PC-3 (cell line): ENCODE data around the gene ANKFN1. TPM values are rescaled to one million over a fixed set of nuclear protein-coding genes. Genes with fewer than 3 reads are reported as not detected.

Experiments
- ATAC-seq: fragments of 200-7000 bp; cut with Tn5 transposase; 2 replicates; pipeline ENCODE4 v1.9.1; 2020; ENCODE audit warnings: mild to moderate bottlenecking, moderate library complexity
- BruUV-seq: library from RNA; stranded (reverse); fragments of 400-500 nt; replicated peaks from 2 replicates; lab custom pipeline; 2021; lab: Mats Ljungman, UMichigan
- CTCF ChIA-PET: fragments of 300-600 bp; sonication (Branson Sonifier 250); formaldehyde crosslinking; loops from one replicate; lab custom pipeline; 2022; ENCODE audit warnings: antibody characterized with exemption; lab: Charles Lee
- POLR2A ChIA-PET: fragments of 300-600 bp; sonication (Branson Sonifier 250); formaldehyde crosslinking; loops from one replicate; lab custom pipeline; 2022; ENCODE audit warnings: antibody characterized with exemption; ENCODE audit not compliant: unreplicated experiment; lab: Charles Lee
- DNase-seq: peaks from one replicate; pipeline ENCODE4 v3.0.0-alpha.2; 2015
- H2AFZ ChIP-seq: fragments of 300-600 bp; sonication (generic); 2 replicates; pipeline ENCODE4 v1.6.0; 2016; ENCODE audit warnings: antibody characterized with exemption, low read length
- H3F3A ChIP-seq: fragments of 300-600 bp; sonication (generic); one replicate; pipeline ENCODE4 v1.6.0; 2017; ENCODE audit warnings: antibody characterized with exemption, low read length, control low read depth, mild to moderate bottlenecking; ENCODE audit not compliant: unreplicated experiment
- H3K27ac ChIP-seq: fragments of 300-600 bp; sonication (generic); 2 replicates; pipeline ENCODE4 v1.5.1; 2016; ENCODE audit warnings: mild to moderate bottlenecking, low read length
- H3K27me3 ChIP-seq: fragments of 300-600 bp; sonication (generic); 2 replicates; pipeline ENCODE4 v1.6.1; 2016; ENCODE audit warnings: low read length, mixed read lengths
- H3K36me3 ChIP-seq: fragments of 300-600 bp; sonication (generic); 2 replicates; pipeline ENCODE4 v1.6.1; 2016; ENCODE audit warnings: low read depth, mixed run types, low read length, mixed read lengths
- H3K4me1 ChIP-seq: fragments of 300-600 bp; sonication (generic); 2 replicates; pipeline ENCODE4 v1.5.1; 2016; ENCODE audit warnings: low read length; ENCODE audit not compliant: insufficient read depth
- H3K4me2 ChIP-seq: fragments of 300-600 bp; sonication (generic); 2 replicates; pipeline ENCODE4 v1.6.0; 2016; ENCODE audit warnings: low read length
- H3K4me3 ChIP-seq: fragments of 300-600 bp; sonication (generic); 2 replicates; pipeline ENCODE4 v1.5.1; 2016; ENCODE audit warnings: mild to moderate bottlenecking, low read length, mixed read lengths
- H3K79me2 ChIP-seq: fragments of 300-600 bp; sonication (generic); 2 replicates; pipeline ENCODE4 v1.6.1; 2017; ENCODE audit warnings: low read length, mixed read lengths
- H3K9ac ChIP-seq: fragments of 300-600 bp; sonication (generic); 2 replicates; pipeline ENCODE4 v1.6.0; 2016; ENCODE audit warnings: mild to moderate bottlenecking, low read length
- H3K9me2 ChIP-seq: fragments of 300-600 bp; sonication (generic); replicated peaks from 2 replicates; pipeline ENCODE4 v1.6.1; 2016; ENCODE audit warnings: mixed run types, low read length, mixed read lengths
- H3K9me3 ChIP-seq: fragments of 300-600 bp; sonication (generic); 2 replicates; pipeline ENCODE4 v1.6.1; 2016; ENCODE audit warnings: low read length, mixed read lengths
- H4K20me1 ChIP-seq: fragments of 300-600 bp; sonication (generic); 2 replicates; pipeline ENCODE4 v1.6.1; 2016; ENCODE audit warnings: low read length, mixed read lengths
- CTCF ChIP-seq: fragments of 300-600 bp; sonication (generic); conservative IDR thresholded peaks from 2 replicates; pipeline ENCODE4 v1.5.1; 2017; ENCODE audit warnings: antibody characterized with exemption, low read depth, mild to moderate bottlenecking, low read length
- EZH2 ChIP-seq: fragments of 300-600 bp; sonication (generic); IDR thresholded peaks from one replicate; pipeline ENCODE4 v1.6.1; 2017; ENCODE audit warnings: antibody characterized with exemption, mild to moderate bottlenecking, low read length; ENCODE audit not compliant: unreplicated experiment
- EZH2phosphoT487 ChIP-seq: fragments of 300-600 bp; sonication (generic); IDR thresholded peaks from 2 replicates; pipeline ENCODE4 v1.6.1; 2018; ENCODE audit warnings: mild to moderate bottlenecking, antibody characterized with exemption, low read length, borderline replicate concordance
- intact Hi-C: fragments of 100-400 bp; cut with micrococcal nuclease; formaldehyde crosslinking; loops from 2 replicates; pipeline ENCODE4 v1.9.0; 2023
- total RNA-seq: library from RNA; depleted of rRNA; stranded (reverse); fragments of >200 nt; gene quantifications from 2 replicates; pipeline ENCODE4 v1.2.3, GENCODE V29; 2014

The ANKFN1 gene
- total RNA-seq, 1 experiment from 2014 or later, result not detected

- ChIA-PET CTCF (no interaction called here), POLR2A (no interaction called here)
- Histone ChIP-seq H3K9ac (no peak overlapping the region), H3K36me3 (no peaks in the 10 kb centered on the region), H3K27ac (no peak overlapping the region), H3K9me2 (no peaks in the 10 kb centered on the region), H4K20me1 (no peaks in the 10 kb centered on the region), H2AFZ (no peak overlapping the region), H3K9me3 (no peaks in the 10 kb centered on the region), H3K4me2 (no peak overlapping the region), H3F3A (no peaks in the 10 kb centered on the region), H3K79me2 (no peaks in the 10 kb centered on the region), H3K27me3 (peaks cover 50% of the 10 kb centered on the region), H3K4me1 (no peaks in the 10 kb centered on the region), H3K4me3 (no peak overlapping the region)
- TF ChIP-seq CTCF (no peak), EZH2phosphoT487 (no peak), EZH2 (no peak)
- ATAC-seq (no peak), DNase-seq (no peak)
- intact Hi-C loops, result no loop called here
- BruUV-seq, result no TSS peak
Observed at GRCh38 chr17:56475116-56475515, 321.8 kb downstream of the ANKFN1 start.

GRCh38 chr17:56478836-56479447 is 325.7 kb downstream of the ANKFN1 start:
- no peak overlapping the region for H3K4me2 ChIP-seq
- no peaks in the 10 kb centered on the region for H3K79me2 ChIP-seq
- H4K20me1 ChIP-seq, result no peaks in the 10 kb centered on the region
- ATAC-seq (peak; percentile 71), DNase-seq (peak; percentile 66)
- no peak overlapping the region for H3K27ac ChIP-seq
- no peaks in the 10 kb centered on the region for H3F3A ChIP-seq
- H3K9ac ChIP-seq, result no peak overlapping the region
- POLR2A ChIA-PET, result no interaction called here
- no peak overlapping the region for H3K4me3 ChIP-seq
- no peaks in the 10 kb centered on the region for H3K36me3 ChIP-seq
- TF ChIP-seq CTCF, result peak; percentile 86
- TF ChIP-seq EZH2phosphoT487, result no peak
- TF ChIP-seq EZH2, result no peak
- H3K4me1 ChIP-seq, result no peaks in the 10 kb centered on the region
- intact Hi-C loops, result no loop called here
- peaks cover 49% of the 10 kb centered on the region for H3K27me3 ChIP-seq
- H2AFZ ChIP-seq, result no peak overlapping the region
- CTCF ChIA-PET, result no interaction called here
- H3K9me2 ChIP-seq, result no peaks in the 10 kb centered on the region
- no TSS peak for BruUV-seq
- H3K9me3 ChIP-seq, result no peaks in the 10 kb centered on the region

- no peaks in the 10 kb centered on the region for H4K20me1 ChIP-seq
- H3K4me1 ChIP-seq, result no peaks in the 10 kb centered on the region
- H2AFZ ChIP-seq, result no peak overlapping the region
- no peak overlapping the region for H3K27ac ChIP-seq
- TF ChIP-seq EZH2phosphoT487 (no peak), EZH2 (no peak), CTCF (no peak)
- DNase-seq (no peak), ATAC-seq (no peak)
- no peak overlapping the region for H3K9ac ChIP-seq
- peaks cover 40% of the 10 kb centered on the region for H3K27me3 ChIP-seq
- no peaks in the 10 kb centered on the region for H3K9me2 ChIP-seq
- intact Hi-C loops, result no loop called here
- no peak overlapping the region for H3K4me3 ChIP-seq
- no peaks in the 10 kb centered on the region for H3K9me3 ChIP-seq
- CTCF ChIA-PET, result no interaction called here
- no peaks in the 10 kb centered on the region for H3K79me2 ChIP-seq
- POLR2A ChIA-PET, result interaction anchor here (0.6 kb wide), 1 partner anchor 15 kb away, joined by 3 read pairs; no protein-coding TSS in a partner anchor
- H3K4me2 ChIP-seq, result no peak overlapping the region
- no TSS peak for BruUV-seq
- H3F3A ChIP-seq, result no peaks in the 10 kb centered on the region
- no peaks in the 10 kb centered on the region for H3K36me3 ChIP-seq
Observed at GRCh38 chr17:56480501-56480900, 327.2 kb downstream of the ANKFN1 start.
